Measurements from ENCODE around the gene IER5. TPM values are rescaled to one million over a fixed set of nuclear protein-coding genes. Genes with fewer than 3 reads are reported as not detected.
A peak's percentile ranks its signal among the peaks of the same experiment; 100 is the strongest.

The IER5 gene
- total RNA-seq, 1 experiment from 2014 or later, result 20.4 TPM

GRCh38 chr1:181121498-181121897 lies 33.0 kb downstream of the IER5 start:
- in situ Hi-C loops (cut with HindIII; ENCODE audit: low pct_unique_long_range_greater_than_20kb, low sequenced_read_pairs) (no loop called here), intact Hi-C loops (cut with micrococcal nuclease; ENCODE audit: unreplicated experiment) (no loop called here)
- ATAC-seq (no peak), DNase-seq (ENCODE audit: low read depth, low spot score) (no peak)
- Histone ChIP-seq H3K9me3 (ENCODE audit: control insufficient read depth, insufficient read depth, low read depth, low read length) (no peaks in the 10 kb centered on the region), H3K27me3 (ENCODE audit: control insufficient read depth, insufficient read depth, low read length) (no peaks in the 10 kb centered on the region), H3K4me3 (ENCODE audit: low read depth in 2 of 2, low read length in 2 of 2) (no peak overlapping the region), H3K36me3 (ENCODE audit: control insufficient read depth, insufficient read depth, low read length) (no peaks in the 10 kb centered on the region), H3K27ac (ENCODE audit: low read length) (no peak overlapping the region), H3K4me1 (ENCODE audit: control insufficient read depth, insufficient read depth, low read length) (peaks cover 34% of the 10 kb centered on the region)
- no TSS peak for BruUV-seq (replicated peaks)
- TF ChIP-seq, protein P1, sequence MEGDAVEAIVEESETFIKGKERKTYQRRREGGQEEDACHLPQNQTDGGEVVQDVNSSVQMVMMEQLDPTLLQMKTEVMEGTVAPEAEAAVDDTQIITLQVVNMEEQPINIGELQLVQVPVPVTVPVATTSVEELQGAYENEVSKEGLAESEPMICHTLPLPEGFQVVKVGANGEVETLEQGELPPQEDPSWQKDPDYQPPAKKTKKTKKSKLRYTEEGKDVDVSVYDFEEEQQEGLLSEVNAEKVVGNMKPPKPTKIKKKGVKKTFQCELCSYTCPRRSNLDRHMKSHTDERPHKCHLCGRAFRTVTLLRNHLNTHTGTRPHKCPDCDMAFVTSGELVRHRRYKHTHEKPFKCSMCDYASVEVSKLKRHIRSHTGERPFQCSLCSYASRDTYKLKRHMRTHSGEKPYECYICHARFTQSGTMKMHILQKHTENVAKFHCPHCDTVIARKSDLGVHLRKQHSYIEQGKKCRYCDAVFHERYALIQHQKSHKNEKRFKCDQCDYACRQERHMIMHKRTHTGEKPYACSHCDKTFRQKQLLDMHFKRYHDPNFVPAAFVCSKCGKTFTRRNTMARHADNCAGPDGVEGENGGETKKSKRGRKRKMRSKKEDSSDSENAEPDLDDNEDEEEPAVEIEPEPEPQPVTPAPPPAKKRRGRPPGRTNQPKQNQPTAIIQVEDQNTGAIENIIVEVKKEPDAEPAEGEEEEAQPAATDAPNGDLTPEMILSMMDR (IDR thresholded peaks at IDR 0.05), result no peak
- TF ChIP-seq SIN3A (IDR thresholded peaks at IDR 0.05; ENCODE audit: borderline replicate concordance, insufficient read depth, low read depth, low read length) (no peak), TCF7L2 (IDR thresholded peaks at IDR 0.05; ENCODE audit: low read depth, low read length) (no peak), POLR2AphosphoS5 (IDR thresholded peaks at IDR 0.05; ENCODE audit: low read depth, low read length) (no peak)
- TF ChIP-seq, protein P2, sequence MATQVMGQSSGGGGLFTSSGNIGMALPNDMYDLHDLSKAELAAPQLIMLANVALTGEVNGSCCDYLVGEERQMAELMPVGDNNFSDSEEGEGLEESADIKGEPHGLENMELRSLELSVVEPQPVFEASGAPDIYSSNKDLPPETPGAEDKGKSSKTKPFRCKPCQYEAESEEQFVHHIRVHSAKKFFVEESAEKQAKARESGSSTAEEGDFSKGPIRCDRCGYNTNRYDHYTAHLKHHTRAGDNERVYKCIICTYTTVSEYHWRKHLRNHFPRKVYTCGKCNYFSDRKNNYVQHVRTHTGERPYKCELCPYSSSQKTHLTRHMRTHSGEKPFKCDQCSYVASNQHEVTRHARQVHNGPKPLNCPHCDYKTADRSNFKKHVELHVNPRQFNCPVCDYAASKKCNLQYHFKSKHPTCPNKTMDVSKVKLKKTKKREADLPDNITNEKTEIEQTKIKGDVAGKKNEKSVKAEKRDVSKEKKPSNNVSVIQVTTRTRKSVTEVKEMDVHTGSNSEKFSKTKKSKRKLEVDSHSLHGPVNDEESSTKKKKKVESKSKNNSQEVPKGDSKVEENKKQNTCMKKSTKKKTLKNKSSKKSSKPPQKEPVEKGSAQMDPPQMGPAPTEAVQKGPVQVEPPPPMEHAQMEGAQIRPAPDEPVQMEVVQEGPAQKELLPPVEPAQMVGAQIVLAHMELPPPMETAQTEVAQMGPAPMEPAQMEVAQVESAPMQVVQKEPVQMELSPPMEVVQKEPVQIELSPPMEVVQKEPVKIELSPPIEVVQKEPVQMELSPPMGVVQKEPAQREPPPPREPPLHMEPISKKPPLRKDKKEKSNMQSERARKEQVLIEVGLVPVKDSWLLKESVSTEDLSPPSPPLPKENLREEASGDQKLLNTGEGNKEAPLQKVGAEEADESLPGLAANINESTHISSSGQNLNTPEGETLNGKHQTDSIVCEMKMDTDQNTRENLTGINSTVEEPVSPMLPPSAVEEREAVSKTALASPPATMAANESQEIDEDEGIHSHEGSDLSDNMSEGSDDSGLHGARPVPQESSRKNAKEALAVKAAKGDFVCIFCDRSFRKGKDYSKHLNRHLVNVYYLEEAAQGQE (IDR thresholded peaks at IDR 0.05; ENCODE audit: insufficient read depth in 1 of 2, low read depth in 2 of 2, low read length in 1 of 2), result no peak
- POLR2A ChIA-PET, result no interaction called here
- CTCF ChIA-PET, result interaction anchor here (1.0 kb wide), 1 partner anchor 15 kb away, joined by 3 read pairs; no protein-coding TSS in a partner anchor

DNA sequence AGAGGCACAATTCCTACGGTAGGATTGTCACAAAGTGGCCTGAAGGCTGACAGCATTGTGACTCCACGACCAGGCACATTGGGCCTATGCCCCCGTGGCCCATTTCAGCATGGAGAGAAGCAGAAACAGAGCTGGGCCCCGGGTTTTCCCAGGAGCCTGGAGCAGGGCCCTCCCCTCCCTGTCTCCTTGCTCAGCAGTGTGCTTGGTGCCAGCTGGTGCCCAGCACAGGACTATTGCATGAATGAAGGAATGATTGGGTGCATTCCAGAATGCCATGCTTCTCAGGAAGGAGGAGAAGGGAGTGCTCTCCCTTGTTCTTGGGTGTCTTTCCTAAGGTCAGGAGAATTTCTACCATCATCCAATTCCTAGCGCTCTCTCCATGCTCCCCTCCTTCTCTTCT lies 33.7 kb downstream of the IER5 start:
- no TSS peak for BruUV-seq (replicated peaks)
- peaks cover 34% of the 10 kb centered on the region for H3K4me1 ChIP-seq (ENCODE audit: control insufficient read depth, insufficient read depth, low read length)

More for the DNA sequence above, 33.7 kb downstream of the IER5 start:
- Histone ChIP-seq H3K27me3 (ENCODE audit: control insufficient read depth, insufficient read depth, low read length) (no peaks in the 10 kb centered on the region), H3K36me3 (ENCODE audit: control insufficient read depth, insufficient read depth, low read length) (no peaks in the 10 kb centered on the region), H3K9me3 (ENCODE audit: control insufficient read depth, insufficient read depth, low read depth, low read length) (no peaks in the 10 kb centered on the region), H3K27ac (ENCODE audit: low read length) (peak overlapping the region; percentile 34; the same call in 1 of the 2 replicates), H3K4me3 (ENCODE audit: low read depth in 2 of 2, low read length in 2 of 2) (no peak overlapping the region)
- DNase-seq (ENCODE audit: low read depth, low spot score) (no peak), ATAC-seq (no peak)
- ChIA-PET POLR2A (interaction anchor here (1.6 kb wide), 1 partner anchor 11 kb away, joined by 4 read pairs; no protein-coding TSS in a partner anchor), CTCF (interaction anchor here (1.0 kb wide), 1 partner anchor 16 kb away, joined by 3 read pairs; no protein-coding TSS in a partner anchor)
- intact Hi-C loops (cut with micrococcal nuclease; ENCODE audit: unreplicated experiment) (no loop called here), in situ Hi-C loops (cut with HindIII; ENCODE audit: low pct_unique_long_range_greater_than_20kb, low sequenced_read_pairs) (no loop called here)
- TF ChIP-seq, protein P2 (IDR thresholded peaks at IDR 0.05; ENCODE audit: insufficient read depth in 1 of 2, low read depth in 2 of 2, low read length in 1 of 2), result no peak
- TF ChIP-seq SIN3A (IDR thresholded peaks at IDR 0.05; ENCODE audit: borderline replicate concordance, insufficient read depth, low read depth, low read length) (no peak), POLR2AphosphoS5 (IDR thresholded peaks at IDR 0.05; ENCODE audit: low read depth, low read length) (no peak)
